Fibroblast of lung (primary cell): Measurements from ENCODE around the gene CPS1. TPM values are rescaled to one million over a fixed set of nuclear protein-coding genes. Genes with fewer than 3 reads are reported as not detected.

Experiments
- DNase-seq, 2 donors: peaks; one replicate each; pipeline versions ENCODE4 v3.0.0 to v3.0.0-alpha.2; 2010; ENCODE audit warnings: low read depth in 2 of 2
- H2AFZ ChIP-seq: 2 replicates; pipeline ENCODE4 v1.5.1; 2012; ENCODE audit warnings: low read length, control low read depth, inconsistent platforms
- H3K27ac ChIP-seq: 2 replicates; pipeline ENCODE4 v1.5.1; 2011; ENCODE audit warnings: low read length, control low read depth; ENCODE audit not compliant: insufficient read depth
- H3K27me3 ChIP-seq: 2 replicates; pipeline ENCODE4 v1.5.1; 2011; ENCODE audit warnings: mild to moderate bottlenecking, low read length; ENCODE audit not compliant: control insufficient read depth, insufficient read depth
- H3K36me3 ChIP-seq: 2 replicates; pipeline ENCODE4 v1.5.1; 2011; ENCODE audit warnings: low read length; ENCODE audit not compliant: control insufficient read depth, insufficient read depth
- H3K4me1 ChIP-seq: 2 replicates; pipeline ENCODE4 v1.5.1; 2011; ENCODE audit warnings: low read length; ENCODE audit not compliant: control insufficient read depth, insufficient read depth; ENCODE audit errors: extremely low read depth
- H3K4me2 ChIP-seq: 2 replicates; pipeline ENCODE4 v1.5.1; 2011; ENCODE audit warnings: low read length, control low read depth; ENCODE audit not compliant: insufficient read depth; ENCODE audit errors: extremely low read depth
- H3K4me3 ChIP-seq, 4 experiments: fragments of 200-600 bp in 1 of 4; sonication (generic) in 1 of 4; replicated peaks in 1 of 4; 2 replicates each; pipeline ENCODE4 v1.5.1; 2011 to 2016; ENCODE audit warnings: low read length in 4 of 4, low read depth in 3 of 4, mild to moderate bottlenecking in 3 of 4, control low read depth in 2 of 4, inconsistent platforms in 1 of 4, mixed read lengths in 1 of 4; ENCODE audit not compliant: insufficient read depth in 1 of 4; ENCODE audit errors: control extremely low read depth in 1 of 4
- H3K79me2 ChIP-seq: 2 replicates; pipeline ENCODE4 v1.5.1; 2012; ENCODE audit warnings: mild to moderate bottlenecking, low read length, inconsistent platforms; ENCODE audit not compliant: control insufficient read depth, insufficient read depth
- H3K9ac ChIP-seq: 2 replicates; pipeline ENCODE4 v1.5.1; 2011; ENCODE audit warnings: mild to moderate bottlenecking, low read length, control low read depth; ENCODE audit not compliant: insufficient read depth
- H3K9me3 ChIP-seq: 2 replicates; pipeline ENCODE4 v1.5.1; 2012; ENCODE audit warnings: low read depth, low read length; ENCODE audit not compliant: control insufficient read depth, insufficient read depth
- H4K20me1 ChIP-seq: 2 replicates; pipeline ENCODE4 v1.5.1; 2011; ENCODE audit warnings: low read length; ENCODE audit not compliant: control insufficient read depth, insufficient read depth; ENCODE audit errors: extremely low read depth
- CTCF ChIP-seq, 2 donors: IDR thresholded peaks in 1 of 2; conservative IDR thresholded peaks in 1 of 2; 1 replicate in 1 of 2; 2 replicates in 1 of 2; pipeline ENCODE4 v1.5.1; 2011 to 2012; ENCODE audit warnings: low read length in 2 of 2, control low read depth in 1 of 2, inconsistent platforms in 1 of 2, low read depth in 1 of 2, mild to moderate bottlenecking in 1 of 2
- EZH2 ChIP-seq: IDR thresholded peaks from 2 replicates; pipeline ENCODE4 v1.5.1; 2012; ENCODE audit warnings: low read length, control low read depth, mild to moderate bottlenecking; ENCODE audit errors: missing control alignments
- polyA plus RNA-seq, 2 donors: library from polyadenylated mRNA; depleted of rRNA in 1 of 2; stranded (reverse) in 1 of 2; unstranded in 1 of 2; fragments of >200 nt; gene quantifications; 2 replicates each; pipeline ENCODE4 v1.2.1, GENCODE V29; 2011 to 2012; ENCODE audit warnings: missing spikeins in 1 of 2
- total RNA-seq: library from RNA; depleted of rRNA; stranded (reverse); fragments of >200 nt; gene quantifications from 2 replicates; pipeline ENCODE4 v1.2.1, GENCODE V29; 2014

Gene CPS1
- total and polyA plus RNA-seq, 2 donors (not counting 1 experiment from before 2014, with no cell fraction given) = 25.7 to 27.4 TPM

GRCh38 chr2:210611466-210611865 lies 55.1 kb downstream of the CPS1 start:
- no peak overlapping the region for H3K4me2 ChIP-seq

DNA sequence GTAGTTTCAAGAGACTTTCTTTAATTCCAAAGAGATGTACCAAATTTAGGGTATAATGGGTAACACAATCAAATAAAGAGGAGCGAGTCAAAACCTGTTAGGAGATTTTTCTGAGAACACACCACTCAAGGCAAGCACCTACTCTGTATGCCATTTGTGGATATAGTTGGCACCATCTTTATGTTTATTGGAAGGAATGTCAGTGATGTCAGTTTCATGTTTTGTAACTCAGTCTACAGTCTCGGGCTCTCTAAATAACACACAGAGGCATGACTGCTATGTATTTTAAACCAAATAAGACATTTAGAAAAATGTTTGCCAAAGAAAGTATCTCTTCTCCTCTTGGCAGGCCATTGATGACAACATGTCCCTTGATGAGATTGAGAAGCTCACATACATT lies 59.7 kb downstream of the CPS1 start:
- no peaks in the 10 kb centered on the region for H4K20me1 ChIP-seq
- no peak overlapping the region for H3K4me3 ChIP-seq
- H3K9ac ChIP-seq = no peak overlapping the region
- no peaks in the 10 kb centered on the region for H3K9me3 ChIP-seq
- H3K4me1 ChIP-seq = no peaks in the 10 kb centered on the region
- H2AFZ ChIP-seq = no peak overlapping the region
- H3K36me3 ChIP-seq = no peaks in the 10 kb centered on the region
- no peaks in the 10 kb centered on the region for H3K79me2 ChIP-seq
- peak in 1 of 2 donors; percentile 7 for DNase-seq
- no peak overlapping the region for H3K4me2 ChIP-seq
- no peaks in the 10 kb centered on the region for H3K27me3 ChIP-seq
- no peak for TF ChIP-seq EZH2
- no peak for TF ChIP-seq CTCF (conservative IDR thresholded peaks at IDR 0.05 in 1 of 2, IDR thresholded peaks at IDR 0.05 in 1 of 2; ENCODE audit: low read depth in 1 of 2, low read length in 2 of 2)
- no peak overlapping the region for H3K27ac ChIP-seq

More at GRCh38 chr2:210611466-210611865, 55.1 kb downstream of the CPS1 start:
- no peaks in the 10 kb centered on the region for H3K9me3 ChIP-seq
- no peak for DNase-seq
- no peaks in the 10 kb centered on the region for H3K36me3 ChIP-seq
- H3K9ac ChIP-seq = no peak overlapping the region
- no peak overlapping the region for H3K4me3 ChIP-seq
- H3K79me2 ChIP-seq = no peaks in the 10 kb centered on the region
- no peak overlapping the region for H2AFZ ChIP-seq
- H4K20me1 ChIP-seq = no peaks in the 10 kb centered on the region
- TF ChIP-seq CTCF (conservative IDR thresholded peaks at IDR 0.05 in 1 of 2, IDR thresholded peaks at IDR 0.05 in 1 of 2; ENCODE audit: low read depth in 1 of 2, low read length in 2 of 2) (no peak), EZH2 (no peak)
- no peaks in the 10 kb centered on the region for H3K4me1 ChIP-seq
- H3K27me3 ChIP-seq = no peaks in the 10 kb centered on the region
- H3K27ac ChIP-seq = no peak overlapping the region

DNA sequence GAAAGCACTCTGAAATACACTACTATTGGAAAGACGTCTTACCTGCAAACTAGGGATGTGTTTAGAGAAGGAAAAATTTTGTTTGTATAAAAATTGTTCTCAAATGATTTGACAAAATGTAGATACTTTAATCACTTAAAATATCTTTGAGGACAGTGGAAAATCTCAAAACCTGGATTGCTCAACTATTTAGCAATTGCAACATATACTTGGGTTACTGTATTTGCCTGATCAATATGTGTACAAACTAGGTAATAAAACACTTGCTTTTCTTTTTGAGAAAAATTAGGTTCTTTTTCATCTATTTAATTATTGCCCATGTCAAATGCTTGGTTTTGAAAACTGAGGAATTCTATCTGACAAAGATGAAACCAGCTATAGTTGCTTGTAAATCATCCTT lies 60.9 kb downstream of the CPS1 start:
- H3K27me3 ChIP-seq = no peaks in the 10 kb centered on the region
- no peaks in the 10 kb centered on the region for H3K36me3 ChIP-seq
- H3K79me2 ChIP-seq = no peaks in the 10 kb centered on the region
- no peak overlapping the region for H3K27ac ChIP-seq
- no peak overlapping the region for H2AFZ ChIP-seq
- no peaks in the 10 kb centered on the region for H3K4me1 ChIP-seq
- H3K9ac ChIP-seq = no peak overlapping the region
- no peaks in the 10 kb centered on the region for H4K20me1 ChIP-seq
- DNase-seq = no peak
- H3K9me3 ChIP-seq = no peaks in the 10 kb centered on the region
- H3K4me2 ChIP-seq = no peak overlapping the region
- no peak overlapping the region for H3K4me3 ChIP-seq
- TF ChIP-seq EZH2 (no peak), CTCF (conservative IDR thresholded peaks at IDR 0.05 in 1 of 2, IDR thresholded peaks at IDR 0.05 in 1 of 2; ENCODE audit: low read depth in 1 of 2, low read length in 2 of 2) (no peak)
